Measurements from ENCODE around the gene CBX8.
"Not testable (repeated sequence)": the region's sequence is repeated elsewhere in the genome, so short reads cannot be mapped to it uniquely, and the experiment has no call there.

The CBX8 gene

GRCh38 chr17:79779084-79779529 is 17.8 kb downstream of the CBX8 start:
- DNase-seq (ENCODE audit: low read depth in 2 of 2), result no peak

- DNase-seq (ENCODE audit: low read depth in 2 of 2), result no peak
Measured at GRCh38 chr17:79778504-79779083, 18.3 kb downstream of the CBX8 start.

GRCh38 chr17:79777894-79778503 is 18.9 kb downstream of the CBX8 start, which contains the start of gene CBX2:
TSS of gene CBX2 (plus strand) at chr17:79778148. CDS start at chr17:79778236, 88 bp downstream.
- peak; percentile 29 to 80 for DNase-seq (ENCODE audit: low read depth in 2 of 2)

- no peak for DNase-seq (ENCODE audit: low read depth in 2 of 2)
Measured at GRCh38 chr17:79777120-79777893, 19.6 kb downstream of the CBX8 start.

- no peak for DNase-seq (ENCODE audit: low read depth in 2 of 2)
Measured at GRCh38 chr17:79776376-79777119, 20.3 kb downstream of the CBX8 start.

- DNase-seq (ENCODE audit: low read depth in 2 of 2), result no peak
Measured at GRCh38 chr17:79775632-79776031, 21.2 kb downstream of the CBX8 start.

- no peak for DNase-seq (ENCODE audit: low read depth in 2 of 2)
Measured at GRCh38 chr17:79774561-79774975, 22.3 kb downstream of the CBX8 start.

GRCh38 chr17:79772726-79773125 is 24.2 kb downstream of the CBX8 start:
- not testable (repeated sequence) for DNase-seq (ENCODE audit: low read depth in 2 of 2)

- no peak for DNase-seq (ENCODE audit: low read depth in 2 of 2)
Measured at GRCh38 chr17:79771276-79771675, 25.6 kb downstream of the CBX8 start.

- DNase-seq (ENCODE audit: low read depth in 2 of 2), result no peak
Measured at GRCh38 chr17:79769570-79770506, 27.0 kb downstream of the CBX8 start.

- no peak for DNase-seq (ENCODE audit: low read depth in 2 of 2)
Measured at GRCh38 chr17:79765708-79766107, 31.2 kb downstream of the CBX8 start.

- no peak for DNase-seq (ENCODE audit: low read depth in 2 of 2)
Measured at GRCh38 chr17:79761894-79762589, 34.8 kb downstream of the CBX8 start.

GRCh38 chr17:79760197-79760906 is 36.5 kb downstream of the CBX8 start:
- no peak for DNase-seq (ENCODE audit: low read depth in 2 of 2)

GRCh38 chr17:79758271-79758670 is 38.6 kb downstream of the CBX8 start:
- no peak for DNase-seq (ENCODE audit: low read depth in 2 of 2)

GRCh38 chr17:79757140-79757745 is 39.6 kb downstream of the CBX8 start:
- no peak for DNase-seq (ENCODE audit: low read depth in 2 of 2)

- no peak for DNase-seq (ENCODE audit: low read depth in 2 of 2)
Measured at GRCh38 chr17:79755591-79755990, 41.3 kb downstream of the CBX8 start.

GRCh38 chr17:79754903-79755302 is 42.0 kb downstream of the CBX8 start:
- DNase-seq (ENCODE audit: low read depth in 2 of 2), result not testable (repeated sequence)

- DNase-seq (ENCODE audit: low read depth in 2 of 2), result no peak
Measured at GRCh38 chr17:79754370-79754769, 42.5 kb downstream of the CBX8 start.

- peak in 1 of 2 donors; percentile 2 for DNase-seq (ENCODE audit: low read depth in 2 of 2)
Measured at GRCh38 chr17:79752175-79752574, 44.7 kb downstream of the CBX8 start.
